ENCODE measurements around the gene TRIM4. TPM values are rescaled to one million over a fixed set of nuclear protein-coding genes. Genes with fewer than 3 reads are reported as not detected.

TRIM4 gene
- total RNA-seq, 1 donor from 2014 or later, result 33.1 TPM

- intact Hi-C loops (cut with DNase I), result no loop called here
- no peak for DNase-seq (ENCODE audit: extremely low spot score in 2 of 2)
- H3K27ac ChIP-seq, result no peak overlapping the region
- H3K4me3 ChIP-seq, result no peak overlapping the region
- no peaks in the 10 kb centered on the region for H3K4me1 ChIP-seq
- H3K9me3 ChIP-seq, result no peaks in the 10 kb centered on the region
- no peaks in the 10 kb centered on the region for H3K36me3 ChIP-seq
- TF ChIP-seq POLR2A (IDR thresholded peaks at IDR 0.05) (no peak), POLR2AphosphoS5 (IDR thresholded peaks at IDR 0.05; ENCODE audit: insufficient read depth in 1 of 2, low read depth in 1 of 2) (no peak)
- H3K27me3 ChIP-seq, result no peaks in the 10 kb centered on the region
Measured at GRCh38 chr7:99844328-99844727, 75.0 kb downstream of the TRIM4 start.

- no peaks in the 10 kb centered on the region for H3K4me1 ChIP-seq
- no peak for TF ChIP-seq POLR2A (IDR thresholded peaks at IDR 0.05)
- TF ChIP-seq POLR2AphosphoS5 (IDR thresholded peaks at IDR 0.05; ENCODE audit: insufficient read depth in 1 of 2, low read depth in 1 of 2), result no peak
- no peak for TF ChIP-seq CTCF (IDR thresholded peaks at IDR 0.05)
- intact Hi-C loops (cut with DNase I), result no loop called here
- H3K27ac ChIP-seq, result no peak overlapping the region
- H3K36me3 ChIP-seq, result no peaks in the 10 kb centered on the region
- no peak for DNase-seq (ENCODE audit: extremely low spot score in 2 of 2)
- no peaks in the 10 kb centered on the region for H3K27me3 ChIP-seq
- no peaks in the 10 kb centered on the region for H3K9me3 ChIP-seq
- no peak overlapping the region for H3K4me3 ChIP-seq
Measured at GRCh38 chr7:99843808-99844207, 75.5 kb downstream of the TRIM4 start.

- DNase-seq (ENCODE audit: extremely low spot score in 2 of 2), result no peak
- no peak for TF ChIP-seq POLR2AphosphoS5 (IDR thresholded peaks at IDR 0.05; ENCODE audit: insufficient read depth in 1 of 2, low read depth in 1 of 2)
- no peak for TF ChIP-seq CTCF (IDR thresholded peaks at IDR 0.05)
- no peak for TF ChIP-seq POLR2A (IDR thresholded peaks at IDR 0.05)
- Histone ChIP-seq H3K36me3 (no peaks in the 10 kb centered on the region), H3K4me1 (no peaks in the 10 kb centered on the region), H3K27ac (no peak overlapping the region), H3K27me3 (no peaks in the 10 kb centered on the region), H3K9me3 (no peaks in the 10 kb centered on the region), H3K4me3 (no peak overlapping the region)
- intact Hi-C loops (cut with DNase I), result no loop called here
Measured at GRCh38 chr7:99842926-99843325, 76.4 kb downstream of the TRIM4 start.

Small RNAs within 50 kb of the gene (small RNA-seq; reads per million reads assigned to genes)
- gene AC011904.1 (not detected), gene CYP3A52P (not detected), gene RF00019 (not detected), gene RF00561 (not detected)

Other genes starting within 250 kb of the TRIM4 start
- gene CYP3A5, start 239.5 kb downstream of the TRIM4 start, total RNA-seq, result 80.3 TPM
- gene CYP3A7, start 184.3 kb downstream of the TRIM4 start, total RNA-seq, result not detected
- gene CYP3A4, start 135.3 kb downstream of the TRIM4 start, total RNA-seq, result not detected
- not detected for gene CYP3A43, start 91.5 kb downstream of the TRIM4 start, total RNA-seq
- not detected for gene OR2AE1, start 42.5 kb downstream of the TRIM4 start, total RNA-seq
- not detected for gene GJC3, start 10.1 kb upstream of the TRIM4 start, total RNA-seq
- 2.7 TPM for gene AZGP1, start 56.5 kb upstream of the TRIM4 start, total RNA-seq
- gene ZKSCAN1, start 96.1 kb upstream of the TRIM4 start, total RNA-seq, result 36.6 TPM
- gene ZSCAN21, start 130.2 kb upstream of the TRIM4 start, total RNA-seq, result 19.9 TPM
- 16.7 TPM for gene ZNF3, start 162.2 kb upstream of the TRIM4 start, total RNA-seq
- gene COPS6, start 169.4 kb upstream of the TRIM4 start, total RNA-seq, result 59.9 TPM
- gene MCM7, start 181.9 kb upstream of the TRIM4 start, total RNA-seq, result 35.1 TPM
- 26.3 TPM for gene AP4M1, start 182.1 kb upstream of the TRIM4 start, total RNA-seq
- 54.3 TPM for gene TAF6, start 199.8 kb upstream of the TRIM4 start, total RNA-seq
- 14.5 TPM for gene CNPY4, start 200.1 kb upstream of the TRIM4 start, total RNA-seq
- 2.9 TPM for gene MBLAC1, start 207.4 kb upstream of the TRIM4 start, total RNA-seq
- gene LAMTOR4, start 229.4 kb upstream of the TRIM4 start, total RNA-seq, result 161 TPM
- 18.2 TPM for gene TRAPPC14, start 239.2 kb upstream of the TRIM4 start, total RNA-seq
- gene GAL3ST4, start 249.1 kb upstream of the TRIM4 start, total RNA-seq, result 4.2 TPM

Measured in vagina (tissue), 2 donors.